ENCODE results near the gene MRPL28. TPM values are rescaled to one million over a fixed set of nuclear protein-coding genes. Genes with fewer than 3 reads are reported as not detected.

The MRPL28 gene
- total RNA-seq, 3 donors from 2014 or later = 67.0 to 78.7 (median 69.0) TPM

DNA sequence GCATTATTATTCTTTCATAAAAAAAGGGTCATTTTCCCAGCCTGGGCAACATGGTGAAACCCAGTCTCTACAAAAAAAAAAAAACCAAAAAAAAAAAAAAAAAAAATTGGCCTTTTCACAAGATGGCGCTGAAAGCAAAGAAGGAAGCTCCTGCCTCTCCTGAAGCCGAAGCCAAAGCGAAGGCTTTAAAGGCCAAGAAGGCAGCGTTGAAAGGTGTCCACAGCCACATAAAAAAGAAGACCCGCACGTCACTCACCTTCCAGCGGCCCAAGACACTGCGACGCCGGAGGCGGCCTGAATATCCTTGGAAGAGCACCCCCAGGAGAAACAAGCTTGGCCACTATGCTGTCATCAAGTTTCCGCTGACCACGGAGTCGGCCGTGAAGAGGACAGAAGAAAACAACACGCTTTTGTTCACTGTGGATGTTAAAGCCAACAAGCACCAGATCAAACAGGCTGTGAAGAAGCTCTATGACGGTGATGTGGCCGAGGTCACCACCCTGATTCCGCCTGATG, 16.4 kb upstream of the MRPL28 start:
- H3K9me3 ChIP-seq = no peaks in the 10 kb centered on the region
- peak overlapping the region; percentile 30 to 75 for H3K27ac ChIP-seq
- no peak overlapping the region for H3K4me3 ChIP-seq
- no peaks in the 10 kb centered on the region for H3K36me3 ChIP-seq
- TF ChIP-seq POLR2A (IDR thresholded peaks at IDR 0.05) (no peak), POLR2AphosphoS5 (IDR thresholded peaks at IDR 0.05) (peak in 1 of 3 donors; percentile 24)
- H3K4me1 ChIP-seq = no peaks in the 10 kb centered on the region
- peak in 1 of 2 donors; percentile 73 for DNase-seq (ENCODE audit: low spot score in 2 of 2)
- intact Hi-C loops (cut with DNase I; ENCODE audit: low total_unique reads) = no loop called here
- H3K27me3 ChIP-seq = no peaks in the 10 kb centered on the region

DNA sequence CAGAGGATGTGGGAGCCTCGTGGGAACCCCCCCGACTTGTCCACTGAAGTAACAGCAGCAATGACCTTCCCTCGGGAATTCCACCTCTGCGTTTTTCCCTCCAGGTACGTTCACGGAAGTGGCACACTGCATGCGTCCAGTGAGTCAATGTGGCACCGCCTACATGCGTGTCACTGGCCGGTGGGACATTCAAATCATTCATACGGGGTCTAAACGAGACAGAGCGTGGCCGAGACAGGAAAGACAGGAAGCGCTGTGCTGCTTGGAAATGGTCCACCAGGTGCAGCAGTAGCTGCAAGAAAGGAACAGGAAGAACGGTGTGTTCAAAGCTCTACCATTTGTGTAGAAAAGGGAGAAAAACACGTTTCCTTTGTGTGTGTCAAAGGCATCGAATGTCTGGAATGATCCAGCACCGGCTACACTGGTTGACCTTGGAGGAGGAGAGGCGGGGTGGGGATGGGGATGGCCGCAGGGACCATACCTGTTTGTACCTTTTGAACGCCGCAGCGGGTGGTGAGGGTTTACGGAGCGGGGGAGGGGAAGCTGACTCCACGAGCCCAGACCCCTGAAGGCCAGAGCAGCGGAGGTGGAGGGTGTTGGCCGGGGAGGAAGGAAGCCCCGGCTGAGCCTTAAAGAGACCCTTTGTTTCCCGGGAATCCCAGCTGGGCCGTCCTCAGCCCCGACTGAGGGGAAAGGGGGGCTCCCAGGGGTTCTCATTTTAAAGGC, 13.2 kb upstream of the MRPL28 start:
- Histone ChIP-seq H3K27ac (peak overlapping the region; percentile 77), H3K9me3 (no peaks in the 10 kb centered on the region), H3K4me1 (peaks cover 3 to 4% of the 10 kb centered on the region in 2 donors), H3K27me3 (no peaks in the 10 kb centered on the region), H3K36me3 (no peaks in the 10 kb centered on the region), H3K4me3 (peak overlapping the region; percentile 72 to 81 (median 72))
- intact Hi-C loops (cut with DNase I; ENCODE audit: low total_unique reads) = no loop called here
- TF ChIP-seq POLR2A (IDR thresholded peaks at IDR 0.05) (no peak), POLR2AphosphoS5 (IDR thresholded peaks at IDR 0.05) (peak in 2 of 3 donors; percentile 17 to 22)
- TF ChIP-seq, protein P1, sequence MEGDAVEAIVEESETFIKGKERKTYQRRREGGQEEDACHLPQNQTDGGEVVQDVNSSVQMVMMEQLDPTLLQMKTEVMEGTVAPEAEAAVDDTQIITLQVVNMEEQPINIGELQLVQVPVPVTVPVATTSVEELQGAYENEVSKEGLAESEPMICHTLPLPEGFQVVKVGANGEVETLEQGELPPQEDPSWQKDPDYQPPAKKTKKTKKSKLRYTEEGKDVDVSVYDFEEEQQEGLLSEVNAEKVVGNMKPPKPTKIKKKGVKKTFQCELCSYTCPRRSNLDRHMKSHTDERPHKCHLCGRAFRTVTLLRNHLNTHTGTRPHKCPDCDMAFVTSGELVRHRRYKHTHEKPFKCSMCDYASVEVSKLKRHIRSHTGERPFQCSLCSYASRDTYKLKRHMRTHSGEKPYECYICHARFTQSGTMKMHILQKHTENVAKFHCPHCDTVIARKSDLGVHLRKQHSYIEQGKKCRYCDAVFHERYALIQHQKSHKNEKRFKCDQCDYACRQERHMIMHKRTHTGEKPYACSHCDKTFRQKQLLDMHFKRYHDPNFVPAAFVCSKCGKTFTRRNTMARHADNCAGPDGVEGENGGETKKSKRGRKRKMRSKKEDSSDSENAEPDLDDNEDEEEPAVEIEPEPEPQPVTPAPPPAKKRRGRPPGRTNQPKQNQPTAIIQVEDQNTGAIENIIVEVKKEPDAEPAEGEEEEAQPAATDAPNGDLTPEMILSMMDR (IDR thresholded peaks at IDR 0.05) = no peak
- DNase-seq (ENCODE audit: low spot score in 2 of 2) = peak in 1 of 2 donors; percentile 65

GRCh38 chr16:381789-382717, 11.7 kb upstream of the MRPL28 start, which contains the start of gene PGAP6:
PGAP6 (minus strand) TSS chr16:381978; CDS start chr16:381821, 157 bp downstream.
- no peaks in the 10 kb centered on the region for H3K9me3 ChIP-seq
- DNase-seq (ENCODE audit: low spot score in 2 of 2) = no peak
- peak within 1 kb of the TSS; percentile 72 to 81 (median 72) for H3K4me3 ChIP-seq
- intact Hi-C loops (cut with DNase I; ENCODE audit: low total_unique reads) = no loop called here
- H3K36me3 ChIP-seq = no peaks in the 10 kb centered on the region
- H3K4me1 ChIP-seq = peaks cover 3 to 4% of the 10 kb centered on the region in 2 donors
- no peaks in the 10 kb centered on the region for H3K27me3 ChIP-seq
- peak within 1 kb of the TSS; percentile 77 to 87 for H3K27ac ChIP-seq
- TF ChIP-seq POLR2AphosphoS5 (IDR thresholded peaks at IDR 0.05) = peak in 1 of 3 donors; percentile 17
- TF ChIP-seq, protein P1 (IDR thresholded peaks at IDR 0.05) = no peak

GRCh38 chr16:381012-381788, 10.9 kb upstream of the MRPL28 start:
- no peaks in the 10 kb centered on the region for H3K36me3 ChIP-seq
- H3K4me3 ChIP-seq = peak overlapping the region; percentile 72 to 81 (median 72)
- peak overlapping the region; percentile 71 to 87 for H3K27ac ChIP-seq
- intact Hi-C loops (cut with DNase I; ENCODE audit: low total_unique reads) = no loop called here
- TF ChIP-seq, protein P1 (IDR thresholded peaks at IDR 0.05) = no peak
- H3K9me3 ChIP-seq = no peaks in the 10 kb centered on the region
- DNase-seq (ENCODE audit: low spot score in 2 of 2) = no peak
- H3K27me3 ChIP-seq = no peaks in the 10 kb centered on the region
- H3K4me1 ChIP-seq = peaks cover 3 to 4% of the 10 kb centered on the region in 2 donors

- Histone ChIP-seq H3K27ac (peak overlapping the region; percentile 71 to 87), H3K36me3 (no peaks in the 10 kb centered on the region), H3K4me1 (peaks cover 3 to 4% of the 10 kb centered on the region in 2 donors), H3K27me3 (no peaks in the 10 kb centered on the region), H3K9me3 (no peaks in the 10 kb centered on the region), H3K4me3 (peak overlapping the region; percentile 72 to 81 (median 72))
- no peak for DNase-seq (ENCODE audit: low spot score in 2 of 2)
- no peak for TF ChIP-seq POLR2AphosphoS5 (IDR thresholded peaks at IDR 0.05)
- TF ChIP-seq, protein P1 (IDR thresholded peaks at IDR 0.05) = no peak
- intact Hi-C loops (cut with DNase I; ENCODE audit: low total_unique reads) = no loop called here
Observed at GRCh38 chr16:380762-381011, 10.3 kb upstream of the MRPL28 start.
